Esophagus muscularis mucosa (tissue), 4 donors: ENCODE data around the gene GPC5. TPM values are rescaled to one million over a fixed set of nuclear protein-coding genes. Genes with fewer than 3 reads are reported as not detected.
A peak's percentile ranks its signal among the peaks of the same experiment; 100 is the strongest.

Experiments
- DNase-seq: peaks from one replicate; pipeline ENCODE4 v3.0.0-alpha.2; 2017; ENCODE audit errors: extremely low spot score
- H3K27ac ChIP-seq, 4 donors: fragments of 200-600 bp; sonication (generic); replicated peaks in 1 of 4; 1 replicate in 3 of 4; 2 replicates in 1 of 4; pipeline ENCODE4 v1.5.1; 2016 to 2019; ENCODE audit warnings: mild to moderate bottlenecking in 1 of 4
- H3K27me3 ChIP-seq, 4 donors: fragments of 200-600 bp; sonication (generic); one replicate each; pipeline versions ENCODE4 v1.5.1 to v1.6.0; 2016 to 2019
- H3K36me3 ChIP-seq, 4 donors: fragments of 200-600 bp; sonication (generic); one replicate each; pipeline ENCODE4 v1.5.1; 2016 to 2019
- H3K4me1 ChIP-seq, 4 donors: fragments of 200-600 bp; sonication (generic); one replicate each; pipeline ENCODE4 v1.5.1; 2016 to 2019
- H3K4me3 ChIP-seq, 4 donors: fragments of 200-600 bp; sonication (generic); 1 replicate in 2 of 4; 2 replicates in 2 of 4; pipeline ENCODE4 v1.5.1; 2016 to 2019; ENCODE audit warnings: mild to moderate bottlenecking in 4 of 4, moderate library complexity in 1 of 4
- H3K9me3 ChIP-seq, 4 donors: fragments of 200-600 bp; sonication (generic); 1 replicate in 3 of 4; 2 replicates in 1 of 4; pipeline ENCODE4 v1.5.1; 2016 to 2019
- CTCF ChIP-seq, 3 experiments: fragments of 200-600 bp in 2 of 3; fragments of 450-650 bp in 1 of 3; sonication (generic) in 2 of 3; IDR thresholded peaks; one replicate each; pipeline ENCODE4 v1.5.1; 2017 to 2019; ENCODE audit warnings: antibody characterized with exemption in 3 of 3, mild to moderate bottlenecking in 2 of 3, moderate library complexity in 1 of 3
- EP300 ChIP-seq: sonication (generic); formaldehyde crosslinking; IDR thresholded peaks from one replicate; pipeline ENCODE4 v1.6.1; 2017; ENCODE audit warnings: antibody characterized with exemption
- POLR2A ChIP-seq: fragments of 450-650 bp; IDR thresholded peaks from one replicate; pipeline ENCODE4 v1.6.1; 2017; ENCODE audit warnings: antibody characterized with exemption, moderate library complexity, mild to moderate bottlenecking, low read depth
- POLR2AphosphoS5 ChIP-seq, 2 donors: sonication (generic); formaldehyde crosslinking; IDR thresholded peaks; one replicate each; pipeline ENCODE4 v1.6.1; 2017; ENCODE audit warnings: antibody characterized with exemption in 2 of 2
- WGBS: methylation state at CpG from one replicate; pipeline ENCODE4 v1.1.5; 2018; 5-methylcytosine and 5-hydroxymethylcytosine counted together
- intact Hi-C: fragments of 100-400 bp; cut with DNase I; formaldehyde crosslinking; loops from one replicate; pipeline ENCODE4 v1.15.1; 2023
- total RNA-seq, 4 donors: library from RNA; depleted of rRNA; stranded (reverse); fragments of >200 nt; gene quantifications; one replicate each; pipeline versions ENCODE4 v1.1.0 to v1.2.1, GENCODE V29; 2016

Gene GPC5
- under 1 TPM in 3 of 4 donors, not detected in 1; 0.13 to 0.42 (median 0.33) TPM for total RNA-seq

GRCh38 chr13:91398413-91399188 is at the start of gene GPC5:
Gene GPC5, plus strand, starts transcription at chr13:91398621.
- no peak within 1 kb of the TSS for H3K27ac ChIP-seq
- 5% methylated on average over 8 of the region's 76 CpGs for WGBS
- DNase-seq, result no peak
- peaks cover 0 to 70% (median 22%) of the 10 kb centered on the region in 4 donors for H3K27me3 ChIP-seq
- H3K36me3 ChIP-seq, result no peaks in the 10 kb centered on the region
- peaks cover 11 to 19% (median 17%) of the 10 kb centered on the region in 4 donors for H3K4me1 ChIP-seq
- intact Hi-C loops, result no loop called here
- no peaks in the 10 kb centered on the region for H3K9me3 ChIP-seq
- H3K4me3 ChIP-seq, result peak within 1 kb of the TSS; percentile 52 to 60 (median 54)
- TF ChIP-seq EP300, result no peak
- no peak for TF ChIP-seq CTCF (IDR thresholded peaks at IDR 0.05)
- no peak for TF ChIP-seq POLR2A
- no peak for TF ChIP-seq POLR2AphosphoS5 (IDR thresholded peaks at IDR 0.05)

GRCh38 chr13:91348906-91349435 is 49.5 kb upstream of the GPC5 start:
- WGBS, result 0% methylated on average over 11 of the region's 46 CpGs
- intact Hi-C loops, result loop anchor here (5.0 kb wide), 1 partner anchor 37 kb away; no protein-coding TSS in a partner anchor
- Histone ChIP-seq H3K4me1 (peaks cover 22 to 40% (median 30%) of the 10 kb centered on the region in 4 donors), H3K4me3 (peak overlapping the region; percentile 94 to 97 (median 94)), H3K36me3 (peaks cover 0 to 33% (median 15%) of the 10 kb centered on the region in 4 donors), H3K27ac (peak overlapping the region; percentile 94 to 97 (median 96)), H3K27me3 (peaks cover 0 to 4% (median 0%) of the 10 kb centered on the region in 4 donors), H3K9me3 (no peaks in the 10 kb centered on the region)
- peak; percentile 97 for DNase-seq
- TF ChIP-seq POLR2AphosphoS5 (IDR thresholded peaks at IDR 0.05), result peak in 1 of 2 donors; percentile 69
- no peak for TF ChIP-seq EP300
- TF ChIP-seq CTCF (IDR thresholded peaks at IDR 0.05), result peak; percentile 92 to 100 (median 97)

DNA sequence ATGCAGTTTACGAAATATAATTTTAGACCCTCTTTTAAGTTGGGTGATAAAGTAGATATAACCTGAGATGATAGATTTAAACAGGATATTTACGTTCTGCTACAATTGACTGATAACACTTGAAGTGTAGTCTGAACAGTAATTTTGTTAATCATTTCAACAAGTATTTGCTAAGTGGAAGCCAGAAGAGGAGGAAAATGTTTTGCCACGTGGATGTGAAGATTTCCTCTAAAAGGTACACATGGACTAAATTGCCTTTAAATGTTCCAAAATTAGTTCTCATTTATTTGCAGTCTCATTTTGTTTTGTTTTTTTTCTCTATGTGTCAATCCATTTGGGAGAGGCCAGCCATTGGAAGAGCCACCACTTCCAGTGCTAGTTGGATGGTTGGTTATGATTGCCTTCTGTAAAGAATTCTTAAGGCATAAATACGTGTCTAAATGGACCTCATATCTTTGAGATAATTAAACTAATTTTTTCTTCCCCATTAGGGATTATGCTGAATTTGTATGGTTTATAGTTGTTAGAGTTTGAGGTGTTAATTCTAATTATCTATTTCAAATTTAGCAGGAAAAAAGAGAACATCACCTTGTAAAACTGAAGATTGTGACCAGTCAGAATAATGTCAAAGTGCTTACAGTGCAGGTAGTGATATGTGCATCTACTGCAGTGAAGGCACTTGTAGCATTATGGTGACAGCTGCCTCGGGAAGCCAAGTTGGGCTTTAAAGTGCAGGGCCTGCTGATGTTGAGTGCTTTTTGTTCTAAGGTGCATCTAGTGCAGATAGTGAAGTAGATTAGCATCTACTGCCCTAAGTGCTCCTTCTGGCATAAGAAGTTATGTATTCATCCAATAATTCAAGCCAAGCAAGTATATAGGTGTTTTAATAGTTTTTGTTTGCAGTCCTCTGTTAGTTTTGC is 48.2 kb upstream of the GPC5 start:
- no peak overlapping the region for H3K4me3 ChIP-seq
- no peaks in the 10 kb centered on the region for H3K9me3 ChIP-seq
- DNase-seq, result no peak
- no peak for TF ChIP-seq POLR2A
- TF ChIP-seq POLR2AphosphoS5 (IDR thresholded peaks at IDR 0.05), result no peak
- no peak for TF ChIP-seq CTCF (IDR thresholded peaks at IDR 0.05)
- TF ChIP-seq EP300, result no peak
- peaks cover 0 to 3% (median 0%) of the 10 kb centered on the region in 4 donors for H3K27me3 ChIP-seq
- 75% methylated on average over 5 of the region's 5 CpGs for WGBS
- no peak overlapping the region for H3K27ac ChIP-seq
- intact Hi-C loops, result loop anchor here (5.0 kb wide), 1 partner anchor 38 kb away; no protein-coding TSS in a partner anchor
- H3K4me1 ChIP-seq, result peaks cover 22 to 41% (median 35%) of the 10 kb centered on the region in 4 donors
- H3K36me3 ChIP-seq, result peaks cover 0 to 46% (median 21%) of the 10 kb centered on the region in 4 donors

GRCh38 chr13:91351123-91351522 is 47.3 kb upstream of the GPC5 start:
- intact Hi-C loops, result no loop called here
- 90% methylated on average over 5 of the region's 5 CpGs for WGBS
- H3K36me3 ChIP-seq, result peaks cover 0 to 54% (median 26%) of the 10 kb centered on the region in 4 donors

More at GRCh38 chr13:91351123-91351522, 47.3 kb upstream of the GPC5 start:
- Histone ChIP-seq H3K9me3 (no peaks in the 10 kb centered on the region), H3K27me3 (no peaks in the 10 kb centered on the region), H3K4me1 (peaks cover 22 to 41% (median 35%) of the 10 kb centered on the region in 4 donors), H3K4me3 (no peak overlapping the region), H3K27ac (no peak overlapping the region)
- TF ChIP-seq EP300, result no peak
- TF ChIP-seq POLR2AphosphoS5 (IDR thresholded peaks at IDR 0.05), result no peak
- no peak for TF ChIP-seq POLR2A
- TF ChIP-seq CTCF (IDR thresholded peaks at IDR 0.05), result no peak
- no peak for DNase-seq
